Stimulated activated CD4-positive, alpha-beta T cell treated with anti-CD3 and anti-CD28 coated beads, Interleukin-2, amount 100 ng/mL, for 4 hours (primary cell): ENCODE results near the gene NUCKS1.

ENCODE experiments used
- DNase-seq: peaks from one replicate; pipeline ENCODE4 v3.0.0-alpha.2; 2020; ENCODE audit warnings: low read depth

NUCKS1 gene

DNA sequence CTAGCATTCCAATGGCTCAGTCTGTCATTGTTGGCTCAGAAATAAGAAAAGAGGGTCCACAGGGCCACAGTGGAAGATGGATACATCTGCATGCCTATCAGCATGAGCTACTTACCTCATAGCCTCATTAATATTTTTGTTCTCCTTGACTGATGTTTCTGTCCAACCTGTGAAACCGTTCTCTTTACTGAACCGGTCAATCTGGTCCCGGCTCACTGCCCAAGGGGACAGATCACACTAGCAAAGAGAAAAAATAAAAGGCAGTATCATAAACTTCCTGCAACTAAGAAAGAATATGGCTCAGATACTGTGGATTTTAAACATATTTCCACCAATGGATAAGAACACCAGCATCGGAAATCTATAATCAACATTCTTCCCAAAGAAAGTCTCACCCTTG, 20.6 kb upstream of the NUCKS1 start:
- no peak for DNase-seq

DNA sequence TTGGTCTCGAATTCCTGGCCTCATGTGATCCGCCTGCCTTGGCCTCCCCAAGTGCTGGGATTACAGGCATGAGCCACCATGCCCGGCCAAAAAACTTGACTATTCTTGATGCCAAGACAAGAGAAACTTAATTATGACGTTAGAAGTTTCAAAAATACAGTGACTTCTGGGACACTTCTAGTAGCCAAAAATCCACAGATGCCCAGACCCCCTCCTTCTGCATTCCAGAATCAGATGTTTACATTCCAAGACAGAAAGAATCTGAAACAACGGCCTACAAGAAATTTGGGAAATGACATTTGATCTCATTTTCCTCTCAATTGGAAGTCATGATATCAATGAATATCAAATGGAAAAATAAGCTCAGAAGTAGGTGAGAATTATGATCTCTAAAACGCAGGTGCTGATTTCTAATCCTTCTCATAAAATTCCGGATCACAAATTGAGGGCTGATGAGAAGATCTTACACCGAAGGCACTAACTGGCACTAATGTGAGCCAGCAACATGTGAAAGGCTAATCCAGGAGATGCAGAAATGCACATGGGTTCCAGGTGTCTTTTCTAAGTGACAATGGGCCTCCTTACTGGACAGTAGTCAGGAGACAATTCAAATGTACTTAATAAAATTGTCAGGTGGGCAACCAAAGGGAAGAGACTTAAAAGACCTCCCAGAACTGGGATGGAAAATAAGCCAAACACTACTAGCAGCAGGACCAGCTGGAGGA, 19.8 kb upstream of the NUCKS1 start:
- DNase-seq = no peak

DNA sequence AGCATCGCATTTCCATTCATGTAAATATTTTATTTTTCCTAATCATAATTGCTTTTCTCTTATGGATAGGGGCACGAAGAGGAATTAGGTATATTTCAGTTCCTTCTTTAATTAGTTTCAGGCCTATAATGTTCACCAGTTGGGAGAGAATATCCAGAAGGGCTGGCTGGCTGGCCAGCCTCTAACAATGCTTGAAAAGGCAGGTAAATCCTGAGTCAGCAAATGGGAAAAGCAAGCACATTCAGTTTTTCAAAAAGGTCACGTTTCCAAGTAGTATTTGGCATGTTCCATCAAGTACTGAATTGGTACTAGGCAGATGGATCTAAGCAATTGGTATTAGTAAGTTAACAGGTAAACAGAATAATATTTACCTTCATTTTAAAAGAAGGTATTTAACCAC, 17.3 kb upstream of the NUCKS1 start:
- DNase-seq = no peak

DNA sequence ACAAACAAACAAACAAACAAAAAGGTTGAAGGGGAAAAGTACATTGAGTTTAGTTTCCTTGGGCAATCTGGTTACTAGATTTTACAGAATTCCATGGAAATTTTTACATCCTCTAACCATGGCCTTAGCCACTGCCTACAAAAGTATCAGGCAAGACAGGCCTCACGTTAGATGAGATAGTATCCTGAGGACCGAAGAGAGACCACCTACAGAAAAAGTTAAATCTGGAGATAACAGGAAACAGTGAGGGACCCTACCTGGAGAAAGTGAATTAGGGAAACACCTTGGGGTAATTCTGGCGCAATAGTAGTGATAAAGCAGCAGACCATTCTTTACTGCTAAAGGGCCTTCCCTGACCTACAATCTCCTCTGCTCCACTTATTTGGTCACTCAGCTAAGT, 16.6 kb upstream of the NUCKS1 start:
- DNase-seq = no peak

DNA sequence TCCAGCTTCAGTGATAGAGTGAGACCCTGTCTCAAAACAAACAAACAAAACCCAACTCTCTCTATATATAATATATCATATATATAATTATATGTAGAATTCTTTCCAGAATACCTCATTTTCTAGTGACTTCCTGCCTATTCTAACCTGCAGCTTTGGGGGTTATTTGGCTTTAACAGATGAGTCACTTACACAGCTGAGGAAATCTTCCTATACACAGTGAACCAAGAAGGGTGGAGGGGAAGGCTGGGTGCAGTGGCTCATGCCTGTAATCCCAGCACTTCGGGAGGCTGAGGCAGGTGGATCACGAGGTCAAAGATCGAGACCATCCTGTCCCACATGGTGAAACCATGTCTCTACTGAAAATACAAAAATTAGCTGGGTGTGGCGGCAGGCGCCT, 16.1 kb upstream of the NUCKS1 start:
- DNase-seq = no peak

DNA sequence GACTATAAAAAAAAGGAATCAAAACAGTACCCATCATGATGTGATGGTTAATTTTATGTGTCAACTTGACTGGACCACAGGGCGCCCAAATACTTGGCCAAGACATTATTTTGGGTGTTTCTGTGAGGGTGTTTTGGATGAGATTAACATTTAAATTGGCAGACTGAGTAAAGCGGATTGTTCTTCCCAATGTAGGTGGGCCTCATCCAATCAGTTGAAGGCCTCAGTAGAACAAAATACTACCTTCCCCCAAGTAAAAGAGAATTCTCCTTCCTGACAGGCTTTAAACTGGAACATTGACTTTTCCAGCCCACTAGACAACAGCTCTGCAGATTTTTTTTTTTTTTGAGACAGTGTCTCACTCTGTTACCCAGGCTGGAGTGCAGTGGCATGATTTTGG, 14.6 kb upstream of the NUCKS1 start:
- DNase-seq = no peak

DNA sequence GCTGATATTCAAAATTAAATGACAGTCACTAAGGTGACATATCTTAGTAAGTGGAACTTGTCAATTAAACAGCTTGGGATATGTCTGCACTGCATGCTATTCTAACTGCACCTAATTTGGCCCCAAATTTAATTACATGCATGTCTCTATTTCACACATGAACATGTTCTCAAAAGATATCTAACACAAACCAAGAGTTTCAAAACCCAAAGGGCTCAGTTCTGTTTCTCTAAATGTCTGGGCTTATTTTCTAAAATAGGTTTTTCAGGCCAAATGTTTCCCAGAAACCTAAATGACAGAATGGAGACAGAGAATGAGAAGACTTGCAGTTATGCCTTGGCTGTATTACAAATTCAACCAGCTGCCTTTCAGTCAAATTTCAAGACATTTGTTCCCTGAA, 14.0 kb upstream of the NUCKS1 start:
- no peak for DNase-seq

DNA sequence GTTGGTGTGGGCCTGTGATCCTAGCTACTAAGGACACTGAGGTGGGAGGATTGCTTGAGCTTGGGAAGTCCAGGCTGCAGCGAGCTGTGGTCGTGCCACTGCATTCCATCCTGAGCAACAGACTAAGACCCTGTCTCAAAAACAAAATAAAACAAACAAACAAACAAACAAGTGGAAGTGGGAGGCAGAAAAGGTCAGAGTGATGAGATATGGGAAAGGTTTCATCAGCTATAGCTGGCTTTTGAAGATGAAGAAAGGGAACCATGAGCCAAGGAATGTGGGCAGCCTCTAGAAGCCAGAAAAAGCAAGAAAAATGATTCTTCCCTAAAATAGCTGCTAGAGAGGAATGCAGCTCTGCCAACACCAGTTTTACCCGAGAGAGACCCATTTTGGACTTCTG, 10.6 kb upstream of the NUCKS1 start:
- DNase-seq = no peak

DNA sequence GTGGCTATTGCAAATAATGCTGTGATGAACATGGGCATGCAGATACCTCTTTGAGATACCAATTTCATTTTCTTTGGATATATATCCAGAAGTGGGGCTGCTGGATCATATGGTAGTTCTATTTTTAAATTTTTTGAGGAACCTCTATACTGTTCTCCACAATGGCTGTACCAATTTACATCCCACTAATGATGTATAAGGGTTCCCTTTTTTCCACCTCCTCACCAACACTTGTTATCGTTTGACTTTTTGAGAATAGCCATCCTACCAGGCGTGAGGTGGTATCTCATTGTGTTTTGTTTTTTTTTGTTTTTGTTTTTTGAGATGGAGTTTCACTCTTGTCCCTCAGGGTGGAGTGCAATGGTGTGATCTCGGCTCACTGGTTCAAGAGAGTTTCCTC, 6.6 kb upstream of the NUCKS1 start:
- no peak for DNase-seq

DNA sequence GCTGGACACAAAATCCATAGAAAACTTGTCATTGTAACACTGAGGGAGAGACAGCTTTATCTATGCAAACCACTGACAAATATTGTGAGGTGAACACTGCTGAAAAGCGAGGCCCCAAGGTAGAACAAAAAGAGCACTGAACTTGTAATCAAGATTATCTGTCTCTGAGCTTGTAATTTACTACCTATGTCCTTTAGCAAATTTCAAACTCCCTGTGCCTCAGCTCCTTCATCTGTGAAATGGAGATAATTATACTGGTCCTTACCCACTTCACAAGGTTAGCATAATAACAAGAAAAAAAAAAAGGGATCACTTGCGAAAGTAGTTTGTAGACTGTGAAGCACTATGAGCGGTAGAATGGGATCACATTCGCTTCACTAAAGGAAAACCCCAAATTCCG, 4.9 kb upstream of the NUCKS1 start:
- DNase-seq = no peak

DNA sequence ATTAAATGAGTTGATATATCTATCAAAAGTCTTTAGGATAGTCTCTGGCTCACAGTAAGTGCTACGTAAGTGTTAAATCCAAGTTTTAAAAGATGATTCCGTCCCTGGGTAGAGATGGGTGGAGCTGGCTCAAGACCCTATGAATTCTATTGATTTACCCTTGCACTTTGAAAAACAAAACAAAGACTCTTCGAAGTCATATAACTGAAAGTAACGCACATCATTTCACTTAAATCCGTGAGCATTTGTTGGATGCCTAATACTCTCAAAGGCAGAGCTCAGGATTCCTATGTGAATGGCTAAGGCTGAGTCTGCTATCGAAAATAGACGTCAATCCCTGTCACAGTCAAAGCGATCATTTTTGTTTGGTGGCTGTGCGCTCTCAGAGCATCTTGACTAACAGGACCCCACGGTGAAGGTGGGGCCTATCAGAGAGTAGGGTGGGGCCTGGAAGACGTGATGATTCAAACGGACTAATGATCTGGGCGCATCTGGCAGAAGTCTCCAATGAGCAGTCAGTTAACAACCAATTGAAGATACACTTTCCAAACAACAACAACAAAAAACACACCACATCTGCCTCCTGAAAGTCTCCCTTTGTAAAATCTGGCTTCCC, 1.2 kb upstream of the NUCKS1 start:
- DNase-seq = no peak

DNA sequence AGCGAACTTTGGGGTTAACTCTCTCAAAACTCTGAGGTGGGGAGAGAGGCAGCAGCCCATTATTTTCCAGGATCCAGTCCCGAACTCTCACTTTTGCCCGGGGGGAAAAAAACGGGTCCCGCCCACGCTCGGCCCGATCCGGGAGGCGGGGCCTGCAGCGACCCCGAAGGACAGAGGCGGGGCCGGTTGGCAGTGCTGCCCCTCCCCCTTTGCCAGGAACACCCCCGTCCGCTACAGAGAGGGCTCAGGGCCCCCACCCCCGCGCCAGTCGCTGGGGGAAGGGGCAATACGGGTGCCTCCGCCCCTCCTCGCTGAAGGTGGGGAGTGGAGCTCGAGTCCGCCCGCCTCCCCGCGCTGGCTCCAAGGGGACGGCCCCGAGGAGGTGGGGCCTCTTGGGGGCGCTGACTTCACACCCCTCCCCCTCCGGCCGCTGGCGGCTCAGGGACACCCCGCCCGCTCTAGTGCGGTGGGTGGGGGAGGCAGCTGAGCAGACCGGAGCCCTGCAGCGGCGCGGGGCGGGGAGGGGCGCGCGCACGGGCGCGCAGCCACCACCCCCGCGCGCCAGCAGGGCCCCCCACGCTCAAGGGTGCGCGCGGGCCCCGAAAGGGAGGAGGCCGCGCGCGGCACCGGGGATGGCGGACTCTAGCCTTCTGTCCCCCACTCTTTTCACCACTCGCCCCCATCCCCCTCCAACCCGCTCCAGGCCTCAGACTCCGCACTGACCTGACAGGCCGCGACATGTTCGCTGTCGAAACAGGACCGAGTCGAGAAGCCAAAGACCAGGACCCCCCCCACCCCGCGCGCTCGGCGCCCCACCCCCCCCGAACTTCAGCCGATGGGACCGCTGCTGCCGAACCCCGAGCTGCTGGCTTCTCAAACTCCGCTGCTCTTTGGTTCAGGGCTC, 496 bp downstream of the NUCKS1 start:
- DNase-seq = peak; percentile 96

DNA sequence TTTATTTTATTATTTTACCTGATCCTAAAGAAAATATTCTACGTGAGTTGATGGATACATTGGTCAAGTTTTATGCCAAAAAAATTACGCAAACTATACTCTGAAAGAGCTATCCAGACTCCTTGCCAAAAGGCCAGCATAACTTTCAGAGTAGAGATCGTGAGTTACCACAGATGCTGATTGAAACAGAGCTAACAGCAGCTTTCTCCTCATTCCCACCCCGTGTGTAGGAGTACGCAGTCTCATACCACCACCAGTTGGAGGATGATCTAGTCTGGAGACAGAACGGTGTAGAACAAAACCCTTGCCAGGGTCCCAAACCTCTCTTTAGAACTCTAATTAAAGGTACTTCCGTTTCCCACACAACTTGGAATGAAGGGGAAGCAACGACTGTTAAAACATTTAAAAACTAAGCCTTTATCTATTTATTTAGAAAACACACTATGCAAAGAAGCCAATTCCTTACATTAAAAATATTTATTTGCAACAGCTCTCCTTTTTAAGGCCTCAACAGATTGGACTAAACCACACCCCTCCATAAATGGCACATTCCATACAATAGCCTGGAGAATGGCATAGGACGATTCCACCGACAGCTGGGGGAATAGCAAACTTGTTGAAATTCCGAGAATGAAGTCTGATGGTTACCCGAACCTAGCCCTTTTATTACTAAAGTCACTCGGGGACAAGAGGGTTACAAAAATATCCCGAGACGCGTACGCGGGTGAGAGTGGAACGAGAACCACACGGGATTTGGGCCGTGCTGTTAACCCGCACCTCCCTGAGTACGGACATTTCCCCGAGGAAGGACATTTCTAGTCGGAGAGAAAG, 1.4 kb downstream of the NUCKS1 start:
- DNase-seq = no peak

DNA sequence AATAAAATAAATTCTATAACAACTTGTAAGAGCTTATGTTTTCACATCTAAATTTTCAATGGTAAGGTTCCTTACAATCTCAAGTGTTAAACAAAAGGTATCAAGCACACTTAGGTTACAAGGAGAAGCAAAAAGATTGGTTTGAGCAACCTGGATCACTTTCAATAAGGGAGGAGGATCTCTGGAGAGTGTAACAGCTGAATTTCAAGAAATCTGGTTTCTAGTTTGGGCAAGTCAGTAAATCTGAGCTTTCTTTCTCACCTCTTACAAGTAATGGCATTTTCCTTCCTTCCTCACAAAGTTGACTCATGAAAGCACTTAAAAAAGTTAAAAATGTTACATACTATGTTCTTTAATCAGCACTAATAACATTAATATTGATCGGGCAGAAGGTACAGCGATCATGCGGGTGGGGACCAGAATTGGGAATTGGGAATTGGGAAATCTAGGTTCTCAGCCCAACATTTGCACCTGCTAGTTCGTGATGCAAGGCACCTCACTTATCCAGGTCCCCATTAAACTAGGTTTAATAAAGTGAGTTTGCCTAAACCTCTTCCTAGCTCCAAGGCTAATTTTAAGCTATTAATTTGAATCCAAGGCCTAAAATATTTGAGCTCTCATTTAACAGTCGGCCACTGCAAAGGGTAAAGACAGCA, 3.1 kb downstream of the NUCKS1 start:
- no peak for DNase-seq

DNA sequence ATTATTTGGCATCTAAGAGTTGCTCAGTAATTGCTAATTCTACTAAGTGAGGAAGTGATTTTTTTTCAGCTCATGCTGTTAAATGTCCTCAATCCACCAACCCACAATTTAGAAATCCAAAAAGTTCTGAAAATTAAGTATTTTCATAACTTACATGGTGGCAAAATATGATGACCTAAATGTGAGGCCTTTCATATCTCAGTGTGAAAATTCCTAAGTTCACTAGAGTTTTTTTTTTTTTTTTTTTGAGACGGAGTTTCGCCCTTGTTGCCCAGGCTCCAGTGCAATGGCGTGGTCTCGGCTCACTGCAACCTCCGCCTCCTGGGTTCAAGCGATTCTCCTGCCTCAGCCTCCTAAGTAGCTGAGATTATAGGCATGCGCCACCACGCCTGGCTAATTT, 5.6 kb downstream of the NUCKS1 start:
- DNase-seq = no peak

DNA sequence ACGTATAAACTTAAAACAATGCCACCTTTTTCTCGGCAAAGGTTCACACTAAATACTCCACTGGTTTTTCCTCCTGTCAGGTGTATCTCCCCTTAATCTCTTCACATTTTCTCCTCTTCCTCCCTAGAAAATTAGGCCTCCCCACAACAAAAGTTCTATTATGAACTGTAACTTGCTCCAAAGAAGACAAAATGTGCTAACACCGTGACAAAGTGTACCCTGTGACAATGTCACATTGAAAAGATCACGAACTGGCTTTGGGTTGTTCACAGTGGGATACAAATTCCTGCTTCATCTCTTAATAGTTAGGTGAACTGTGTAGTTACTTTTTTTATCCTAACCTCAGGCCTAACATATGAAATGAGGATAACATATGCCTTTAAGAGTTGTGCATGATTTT, 6.0 kb downstream of the NUCKS1 start:
- no peak for DNase-seq

DNA sequence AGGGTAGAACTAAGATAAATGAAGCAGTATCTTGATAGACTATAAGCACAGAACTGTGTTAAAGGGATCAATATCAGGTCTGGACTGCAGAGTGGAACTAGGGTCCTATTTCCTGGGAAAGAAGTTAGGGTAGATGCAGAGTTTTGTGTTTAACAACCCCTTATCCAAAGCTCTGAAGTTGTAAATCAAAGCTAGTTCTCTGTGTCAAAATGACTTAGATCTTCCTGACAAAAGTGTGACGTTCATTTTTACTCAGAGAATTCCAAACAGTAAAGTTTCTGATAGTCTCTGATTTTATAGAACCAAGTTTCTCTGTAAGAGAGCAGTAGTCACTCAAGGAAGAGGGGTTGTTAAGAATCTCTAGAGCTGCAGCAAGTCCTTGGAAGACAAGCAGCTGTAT, 8.3 kb downstream of the NUCKS1 start:
- DNase-seq = no peak

DNA sequence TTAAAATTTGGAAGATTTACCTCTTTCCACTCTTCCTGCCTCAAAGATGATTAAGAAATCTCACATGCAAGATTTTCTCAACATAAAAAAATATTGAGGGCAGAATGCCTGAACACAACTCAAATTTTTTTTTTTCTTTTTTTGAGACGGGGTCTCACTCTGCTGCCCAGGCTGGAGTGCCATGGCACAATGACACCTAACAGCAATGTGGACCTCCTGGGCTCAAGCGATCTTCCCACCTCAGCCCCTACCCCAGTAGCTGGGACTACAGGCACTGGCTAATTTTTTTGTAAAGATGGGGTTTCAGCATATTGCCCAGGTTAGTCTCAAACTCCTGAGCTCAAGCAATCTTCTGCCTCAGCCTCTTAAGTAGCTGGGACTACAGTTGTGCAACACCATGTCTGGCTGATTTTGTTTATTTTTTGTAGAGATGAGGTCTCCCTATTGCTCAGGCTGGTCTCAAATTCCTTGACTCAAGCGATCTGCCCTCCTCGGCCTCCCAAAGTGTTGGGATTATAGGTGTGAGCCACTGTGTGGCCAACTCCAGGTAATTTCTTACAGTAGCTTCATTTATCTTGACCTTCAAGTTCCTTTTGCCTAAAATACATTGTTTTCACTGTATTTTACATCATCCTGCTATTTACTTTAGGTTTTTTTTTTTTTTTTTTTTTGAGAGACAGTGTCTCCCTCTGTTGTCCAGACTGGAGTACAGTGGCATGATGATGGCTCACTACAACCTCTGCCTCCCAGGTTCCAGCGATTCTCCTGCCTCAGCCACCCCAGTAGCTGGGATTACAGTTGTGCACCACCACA, 10.4 kb downstream of the NUCKS1 start:
- DNase-seq = no peak

DNA sequence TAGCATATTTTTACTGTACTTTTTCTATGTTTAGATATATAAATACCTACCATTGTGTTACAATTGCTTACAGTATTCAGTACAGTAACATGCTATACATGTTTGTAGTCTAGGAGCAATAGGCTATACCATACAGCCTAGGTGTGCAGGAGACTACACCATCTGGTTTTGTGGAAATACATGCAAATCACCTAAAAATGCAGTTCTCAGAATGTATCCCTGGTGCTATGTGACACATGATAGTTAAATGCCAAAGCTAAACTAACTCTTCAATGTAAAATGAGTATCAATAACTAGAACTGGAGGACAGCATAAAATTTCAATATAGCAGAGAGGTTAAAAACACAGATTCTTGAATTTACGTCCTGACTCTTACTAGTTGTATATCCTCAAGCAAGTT, 14.8 kb downstream of the NUCKS1 start:
- no peak for DNase-seq

DNA sequence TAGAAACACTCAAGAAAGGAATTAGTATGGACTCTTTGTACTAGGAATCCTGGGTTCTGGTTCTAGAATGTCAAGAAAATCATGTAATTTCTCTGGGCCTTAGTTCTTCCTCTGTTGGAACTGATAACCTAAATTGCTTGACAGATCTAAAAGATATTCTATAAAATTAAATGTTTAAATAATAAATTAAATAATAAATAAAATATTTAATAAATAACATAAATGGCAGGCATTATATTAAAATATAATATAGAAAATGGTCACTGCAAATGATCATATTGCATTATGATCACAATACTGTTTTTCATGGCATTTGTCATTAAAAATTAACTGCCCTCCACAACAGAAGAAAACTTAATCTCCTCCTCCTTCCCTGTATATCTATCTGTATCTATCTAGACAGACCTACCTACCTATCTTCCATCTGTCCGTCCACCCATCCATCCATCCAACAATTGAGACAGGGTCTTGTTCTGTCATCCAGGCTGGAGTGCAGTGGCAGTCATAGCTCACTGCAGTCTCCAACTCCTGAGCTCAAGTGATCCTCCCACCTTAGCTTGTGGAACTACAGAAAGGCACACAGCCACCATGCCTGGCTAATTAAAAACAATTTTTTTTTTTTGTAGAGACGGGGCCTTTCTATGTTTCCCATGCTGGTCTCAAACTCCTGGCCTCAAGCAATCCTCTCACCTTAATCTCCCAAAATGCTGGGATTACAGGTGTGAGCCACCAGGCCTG, 16.4 kb downstream of the NUCKS1 start:
- no peak for DNase-seq
